DND-41 (cell line): ENCODE measurements around the gene UBE2J1.

ENCODE experiments used
- CTCF ChIP-seq: IDR thresholded peaks from 2 replicates; pipeline ENCODE4 v1.5.1; 2012; ENCODE audit warnings: borderline replicate concordance, low read length, moderate library complexity, mild to moderate bottlenecking; ENCODE audit not compliant: poor library complexity, severe bottlenecking; ENCODE audit errors: extremely low read depth
- EZH2 ChIP-seq: IDR thresholded peaks from 3 replicates; pipeline ENCODE4 v1.6.1; 2012; ENCODE audit warnings: borderline replicate concordance, low read depth, mild to moderate bottlenecking, moderate library complexity, low read length, inconsistent platforms; ENCODE audit not compliant: severe bottlenecking

- TF ChIP-seq CTCF (no peak), EZH2 (no peak)
Observed at GRCh38 chr6:89381031-89381430, 28.5 kb upstream of the UBE2J1 start.
